Hematopoietic multipotent progenitor cell treated with erythropoietin and hydrocortisone succinate and interleukin-3 and kit ligand, for 6 days (in vitro differentiated cells): ENCODE measurements around the gene EGF.
"Not testable (repeated sequence)": the region's sequence is repeated elsewhere in the genome, so short reads cannot be mapped to it uniquely, and the experiment has no call there.

Experiments used
- DNase-seq: peaks from one replicate; pipeline ENCODE4 v3.0.0-alpha.2; 2015

The EGF gene

DNA sequence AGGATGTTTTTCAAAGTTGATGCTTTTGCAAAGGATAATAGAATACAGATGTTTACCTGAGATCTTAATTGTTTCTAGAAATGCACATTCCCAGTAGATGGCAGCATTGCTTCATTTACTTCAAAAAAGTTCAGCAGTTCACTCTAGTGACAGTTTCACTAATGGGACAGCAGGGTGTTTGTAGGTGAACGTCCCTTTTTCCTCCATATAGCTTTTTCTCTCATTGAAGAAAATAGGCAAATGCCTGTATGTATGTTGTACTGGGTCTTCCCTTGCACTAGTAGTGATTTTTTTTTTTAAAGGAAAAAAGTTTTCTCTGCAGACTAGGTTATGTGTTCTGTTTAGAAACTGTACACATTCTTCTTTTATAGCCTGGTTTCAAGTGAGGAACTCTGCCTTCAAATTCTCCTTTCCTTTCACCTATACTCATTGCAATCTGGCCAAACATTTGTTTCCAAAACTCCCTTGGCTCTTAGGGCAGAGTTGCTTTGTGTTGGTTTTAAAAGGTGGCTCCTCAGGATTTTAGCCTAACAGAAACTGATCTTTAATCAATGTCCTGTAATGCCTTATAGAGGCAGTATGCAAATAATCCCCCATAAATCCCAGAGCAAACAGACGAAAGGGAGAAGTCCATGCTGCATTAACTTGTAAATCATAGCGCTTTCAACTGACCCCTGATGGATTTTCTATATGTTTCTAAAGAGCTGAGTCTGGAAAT, 86.3 kb downstream of the EGF start:
- peak; percentile 88 for DNase-seq

DNA sequence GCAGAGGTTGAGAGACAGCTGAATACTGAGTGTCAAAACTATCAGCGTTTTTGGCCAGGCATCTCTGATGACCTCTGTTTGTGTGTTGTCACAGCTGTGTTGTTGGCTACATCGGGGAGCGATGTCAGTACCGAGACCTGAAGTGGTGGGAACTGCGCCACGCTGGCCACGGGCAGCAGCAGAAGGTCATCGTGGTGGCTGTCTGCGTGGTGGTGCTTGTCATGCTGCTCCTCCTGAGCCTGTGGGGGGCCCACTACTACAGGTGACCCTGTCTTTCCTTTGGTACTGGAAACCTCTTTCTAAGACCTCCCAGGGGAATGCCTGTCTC, 86.9 kb downstream of the EGF start:
- DNase-seq: no peak

DNA sequence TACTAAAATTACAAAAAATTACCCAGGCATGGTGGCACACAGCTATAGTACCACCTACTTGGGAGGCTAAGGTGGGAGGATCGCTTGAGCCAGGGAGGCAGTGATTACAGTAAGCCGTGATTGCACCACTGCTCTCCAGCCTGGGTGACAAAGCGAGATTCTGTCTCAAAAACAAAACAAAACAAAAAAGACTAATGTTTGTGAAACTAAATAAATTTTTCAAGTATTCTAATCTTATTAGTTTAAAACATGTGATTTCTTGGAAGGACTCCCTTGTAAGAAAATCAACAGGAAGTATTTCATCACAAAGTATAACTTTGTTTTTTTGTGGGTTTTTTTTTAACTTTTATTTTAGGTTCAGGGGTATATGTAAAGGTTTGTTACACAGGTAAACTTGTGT, 89.6 kb downstream of the EGF start:
- DNase-seq: no peak

DNA sequence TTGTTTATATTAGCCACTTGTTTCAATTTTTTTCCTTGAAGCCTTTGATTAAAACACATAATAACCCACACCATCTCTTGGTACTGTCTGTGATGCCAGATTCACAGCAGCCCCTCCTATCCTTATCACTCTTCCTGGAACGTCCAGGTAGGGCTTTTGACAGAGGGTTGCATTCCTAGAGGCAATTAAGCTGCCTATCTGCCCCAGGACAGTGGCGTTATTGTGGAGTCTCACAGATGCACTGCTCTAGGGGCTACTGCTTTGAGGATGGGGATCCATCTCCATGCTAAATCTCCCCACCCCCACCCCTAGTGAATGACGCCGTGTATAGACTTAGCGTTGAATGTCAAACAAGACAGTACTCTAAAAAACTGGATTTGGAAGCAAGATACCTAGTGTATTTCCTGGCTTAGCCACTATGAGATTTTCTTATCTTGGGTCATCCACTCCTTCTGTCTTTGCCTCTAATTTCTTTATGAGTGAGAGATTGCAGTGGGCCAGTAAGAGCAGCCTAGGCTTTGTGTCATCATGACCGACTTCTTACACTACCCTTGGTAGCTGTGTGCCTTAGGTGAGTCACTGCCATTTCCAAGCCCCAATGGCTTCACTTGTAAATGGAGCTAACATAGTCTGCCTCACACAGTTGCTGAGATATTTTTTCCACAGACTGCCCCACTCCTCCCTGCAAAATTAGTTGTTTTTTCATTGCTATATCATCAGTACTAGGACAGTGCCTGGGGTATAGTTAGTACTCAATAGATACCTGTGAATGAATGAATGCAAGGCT, 90.9 kb downstream of the EGF start:
- DNase-seq: peak; percentile 8

DNA sequence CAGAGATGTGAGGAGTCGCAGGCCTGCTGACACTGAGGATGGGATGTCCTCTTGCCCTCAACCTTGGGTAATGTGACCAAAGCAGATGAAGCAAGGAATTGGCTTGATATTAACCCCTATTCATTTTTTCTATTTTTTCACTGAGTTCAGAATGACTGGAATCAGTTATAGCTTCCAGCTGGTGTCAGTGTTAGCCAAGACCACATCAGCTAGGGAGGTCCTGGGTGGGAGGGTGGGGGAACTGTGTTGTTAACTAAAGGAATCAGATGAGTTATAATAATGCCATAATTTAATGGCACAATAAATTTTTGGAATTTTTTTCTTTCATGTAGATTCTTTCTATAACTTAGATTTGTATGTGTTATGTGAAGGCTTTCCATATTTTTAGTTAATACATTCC, 91.9 kb downstream of the EGF start:
- no peak for DNase-seq

DNA sequence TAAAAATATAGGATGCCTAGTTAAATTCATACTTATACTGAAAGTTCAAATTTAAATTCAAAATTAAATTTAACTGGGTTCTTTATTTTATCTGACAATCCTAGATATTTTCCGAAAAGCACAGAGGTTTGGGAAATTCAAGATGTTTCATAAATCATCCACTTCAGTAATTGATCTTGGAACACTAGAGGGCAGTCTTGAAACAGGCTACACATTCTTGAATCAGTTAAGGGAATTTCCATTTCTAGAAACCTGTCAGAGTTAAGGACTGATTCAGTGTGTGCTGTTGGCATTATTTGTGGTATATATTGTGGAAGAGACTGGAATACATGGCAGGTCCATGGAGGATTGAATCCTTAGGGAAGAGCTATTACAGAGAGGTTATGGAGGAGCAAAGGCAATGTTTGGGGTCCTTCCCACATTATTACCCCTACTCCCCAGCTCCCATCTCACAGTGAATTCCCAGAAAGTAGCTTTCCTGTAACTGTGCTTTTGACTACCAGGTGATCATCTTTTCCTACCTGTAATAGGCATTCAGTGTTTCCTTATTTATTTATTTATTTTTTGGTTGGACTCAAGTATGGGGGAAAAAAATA, 92.9 kb downstream of the EGF start:
- DNase-seq: peak; percentile 89

DNA sequence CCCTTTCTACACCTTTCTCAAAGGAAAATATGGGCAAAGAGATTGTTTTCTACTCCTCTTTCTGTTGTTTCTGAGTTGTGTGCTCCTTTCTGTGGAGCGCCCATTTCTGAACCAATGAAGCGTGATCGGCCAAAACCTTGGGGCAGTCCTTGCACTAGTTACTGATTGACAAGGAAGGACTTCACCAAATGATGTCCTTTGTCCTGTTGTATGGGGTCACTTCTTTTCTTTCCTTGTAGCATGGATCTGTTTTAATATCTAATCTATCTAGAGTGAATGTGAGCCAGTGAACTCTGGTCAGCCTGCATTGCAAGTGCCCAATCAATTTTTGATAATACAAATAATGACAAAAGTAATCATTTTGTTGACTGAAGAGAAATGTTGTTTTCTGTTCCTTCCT, 94.5 kb downstream of the EGF start:
- DNase-seq: no peak

DNA sequence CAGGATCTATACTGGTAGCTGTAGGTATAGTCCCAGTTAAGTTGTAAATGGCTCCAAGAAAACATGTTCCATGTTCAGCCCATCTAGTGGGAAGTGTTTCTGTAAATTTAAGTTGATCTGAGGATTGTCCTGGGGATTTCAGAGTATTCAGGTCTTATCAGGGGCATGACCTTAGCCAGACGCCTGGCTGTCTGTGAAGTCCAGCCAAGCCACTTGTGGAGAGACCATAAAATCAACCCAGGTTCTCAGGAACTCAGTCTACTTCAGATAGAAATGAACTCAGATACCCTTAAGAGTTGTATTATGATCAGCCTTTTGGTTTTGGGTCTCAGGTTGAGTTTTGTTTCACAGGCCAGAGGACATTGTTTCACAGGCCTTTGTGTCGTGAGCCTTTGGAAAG, 95.9 kb downstream of the EGF start:
- no peak for DNase-seq

DNA sequence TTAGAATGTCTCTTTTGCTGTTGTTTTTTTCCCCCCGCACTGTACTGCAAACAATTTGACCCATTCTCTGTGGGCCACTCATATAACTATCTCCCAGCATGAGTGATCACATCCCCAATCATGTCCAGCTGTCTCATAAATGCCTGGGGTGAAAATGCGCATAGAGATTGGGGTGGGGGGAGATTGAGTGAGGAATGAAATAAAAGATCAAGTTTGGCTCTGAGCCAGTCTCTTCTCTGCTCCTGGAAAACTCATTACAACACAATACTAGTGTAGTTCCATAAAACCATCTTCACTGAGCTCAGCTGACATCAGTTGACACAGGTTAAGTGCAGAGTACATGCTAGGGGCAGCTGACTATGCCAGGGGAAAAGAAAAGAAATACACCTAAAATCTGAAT, 96.9 kb downstream of the EGF start:
- DNase-seq: no peak

DNA sequence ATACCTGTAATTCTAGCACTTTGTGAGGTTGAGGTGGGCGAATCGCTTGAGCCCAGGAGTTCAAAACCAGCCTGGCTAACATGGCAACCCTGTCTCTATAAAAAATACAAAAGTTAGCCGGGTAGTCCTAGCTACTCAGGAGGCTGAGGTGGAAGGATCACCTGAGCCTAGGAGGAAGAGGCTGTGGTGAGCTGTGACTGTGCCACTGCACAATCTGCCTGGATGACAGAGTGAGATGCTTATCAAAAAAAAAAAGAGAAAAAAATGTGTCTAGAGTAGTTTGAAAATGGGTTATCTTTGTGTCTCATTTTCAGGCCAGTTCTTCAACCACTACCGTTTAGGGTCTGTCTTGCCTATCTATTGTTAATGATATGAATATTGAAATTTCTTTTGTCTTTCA, 98.1 kb downstream of the EGF start:
- no peak for DNase-seq

DNA sequence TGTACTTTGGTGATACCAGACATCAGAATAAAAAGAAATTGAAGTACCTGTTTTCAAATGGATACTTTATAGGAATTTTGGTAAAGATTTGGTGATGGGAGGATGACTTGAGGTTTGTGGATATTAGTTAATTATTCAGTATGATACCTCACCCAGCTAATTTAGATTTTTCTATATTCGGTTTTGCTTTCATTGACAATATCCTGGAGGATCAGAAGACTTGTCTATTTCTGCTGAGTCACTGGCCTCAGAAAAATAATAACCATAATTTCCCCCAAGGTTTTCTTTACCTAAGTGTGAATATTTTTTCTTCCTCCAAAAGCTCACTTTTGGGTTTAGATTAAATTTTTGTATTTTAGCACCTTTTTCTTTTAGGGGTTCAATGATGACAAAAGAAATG, 100.2 kb downstream of the EGF start:
- DNase-seq: no peak

DNA sequence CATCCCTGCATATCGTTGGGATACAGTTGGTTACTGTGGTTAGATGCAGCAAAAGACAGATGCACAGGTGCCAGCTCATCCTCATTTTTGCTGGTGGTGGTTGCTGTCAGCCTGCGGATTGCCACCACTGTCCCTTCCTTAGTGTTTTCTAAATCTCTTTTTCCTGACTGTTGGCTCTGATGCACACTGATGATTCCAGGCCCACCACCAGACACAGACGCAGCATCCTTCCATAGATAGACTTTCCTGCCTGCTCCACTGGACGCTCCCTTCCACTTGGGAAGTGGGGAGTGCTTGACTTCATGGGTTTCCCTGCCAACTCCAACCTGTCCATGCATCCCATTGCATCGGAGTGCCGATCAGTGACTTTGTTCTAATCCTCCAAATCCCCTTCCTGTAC, 101.5 kb downstream of the EGF start:
- no peak for DNase-seq

DNA sequence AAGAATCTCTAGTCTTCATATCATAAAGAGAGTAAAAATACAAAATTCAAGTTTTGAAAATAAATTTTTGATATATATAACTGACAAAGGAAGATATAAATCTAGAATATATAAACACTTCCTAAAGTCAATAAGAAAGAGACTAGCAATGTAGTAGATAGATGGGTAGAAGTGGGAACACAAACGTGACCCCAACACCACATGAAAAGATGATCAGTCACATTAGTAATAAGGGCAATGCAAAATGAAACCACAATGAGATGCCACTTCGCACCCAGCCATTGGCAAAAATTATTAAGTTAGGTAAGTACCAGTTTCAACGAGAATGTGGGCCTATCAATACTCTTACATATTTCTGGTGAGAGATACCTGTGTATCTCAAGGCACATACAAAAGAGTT, 106.5 kb downstream of the EGF start:
- DNase-seq: no peak

DNA sequence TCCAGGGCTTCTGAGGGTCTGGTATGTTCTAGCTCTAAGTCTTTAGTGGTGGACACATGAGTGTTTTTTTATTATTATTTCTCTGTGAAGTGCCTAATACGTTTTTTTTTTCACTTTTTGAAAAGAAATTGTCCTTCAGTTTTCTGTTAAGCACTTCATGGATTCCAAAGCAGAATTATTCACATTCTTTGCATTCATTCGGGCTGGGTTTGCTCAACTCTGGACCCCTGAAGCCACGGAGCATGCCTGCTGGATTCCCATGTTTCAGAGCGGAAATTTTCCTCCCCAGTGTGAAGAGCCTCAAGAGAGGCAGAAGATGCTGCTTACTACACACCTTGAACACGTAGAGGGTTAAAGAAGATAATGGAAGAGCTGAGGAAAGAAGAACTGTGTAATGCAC, 107.5 kb downstream of the EGF start:
- DNase-seq: no peak

DNA sequence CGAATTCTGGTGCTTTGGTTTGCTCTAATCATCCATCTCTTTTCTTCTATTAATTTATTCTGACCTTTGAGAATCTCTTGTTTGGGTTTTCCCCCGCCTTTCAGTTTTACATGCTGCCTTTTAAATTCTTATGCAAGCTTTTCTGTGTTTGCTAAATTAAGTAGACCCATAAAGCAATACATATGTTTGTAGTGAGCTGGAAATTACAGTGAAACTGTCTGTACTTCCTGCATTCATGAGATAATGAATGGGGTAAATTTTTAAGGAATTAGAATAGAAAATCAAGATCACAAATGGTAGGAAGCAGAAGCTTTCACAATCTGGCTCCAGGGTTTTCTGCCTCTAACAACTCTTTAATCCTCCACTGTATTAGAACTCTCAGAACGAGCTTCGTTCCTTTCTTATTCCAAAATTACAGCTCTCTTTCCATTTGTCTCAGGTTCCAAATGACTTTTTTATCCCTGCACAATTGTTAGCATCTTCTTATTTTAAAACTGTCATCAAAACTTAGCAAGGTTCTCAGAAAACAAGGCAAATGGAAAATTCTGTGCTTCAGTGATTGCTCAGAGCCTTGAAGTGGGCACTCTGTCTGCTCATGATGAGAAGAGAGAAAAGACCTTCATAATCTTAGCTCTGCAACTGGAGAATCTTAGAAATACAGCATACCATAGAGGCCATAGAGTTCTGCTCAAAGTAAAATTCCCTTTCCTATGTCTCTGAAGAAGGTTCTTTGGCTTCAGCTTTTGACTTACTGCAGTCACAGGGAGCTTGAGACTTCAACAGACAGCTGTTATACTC, 108.2 kb downstream of the EGF start:
- DNase-seq: no peak

DNA sequence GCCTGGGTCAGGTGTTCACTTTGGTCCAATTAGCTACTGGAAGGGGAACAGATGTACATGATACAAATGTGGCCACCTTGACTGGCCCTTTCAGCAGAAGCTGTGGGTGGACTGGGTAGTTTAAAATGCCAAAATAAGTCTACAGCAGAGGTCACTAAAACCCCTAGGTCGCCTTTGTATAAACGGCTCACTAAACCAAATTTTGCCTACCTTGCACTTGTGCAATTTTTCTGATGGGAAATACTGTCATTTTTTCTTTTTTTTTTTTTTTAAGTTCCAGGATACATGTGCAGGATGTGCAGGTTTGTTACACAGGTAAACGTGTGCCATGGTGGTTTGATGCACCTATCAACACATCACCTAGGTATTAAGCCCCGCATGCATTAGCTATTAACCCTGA, 109.8 kb downstream of the EGF start:
- DNase-seq: no peak

DNA sequence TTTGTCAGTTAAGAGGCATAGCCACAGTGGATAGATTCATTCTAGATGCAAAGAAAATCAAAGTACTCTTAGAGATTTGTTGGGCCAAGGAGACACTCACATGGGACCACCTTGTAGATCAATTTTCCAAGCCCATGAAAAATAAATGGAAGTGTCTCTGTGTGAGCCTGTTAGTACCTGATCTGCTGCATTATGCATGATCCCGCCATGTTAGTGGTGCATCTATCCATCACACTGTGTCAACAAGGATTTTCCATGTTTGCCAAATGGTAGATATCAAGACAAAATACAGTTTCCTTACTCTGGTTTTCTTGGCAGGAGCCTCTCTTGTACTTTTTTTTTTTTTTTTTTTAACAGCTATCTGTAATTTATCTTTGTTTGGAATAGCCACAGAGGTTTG, 112.4 kb downstream of the EGF start:
- DNase-seq: no peak

DNA sequence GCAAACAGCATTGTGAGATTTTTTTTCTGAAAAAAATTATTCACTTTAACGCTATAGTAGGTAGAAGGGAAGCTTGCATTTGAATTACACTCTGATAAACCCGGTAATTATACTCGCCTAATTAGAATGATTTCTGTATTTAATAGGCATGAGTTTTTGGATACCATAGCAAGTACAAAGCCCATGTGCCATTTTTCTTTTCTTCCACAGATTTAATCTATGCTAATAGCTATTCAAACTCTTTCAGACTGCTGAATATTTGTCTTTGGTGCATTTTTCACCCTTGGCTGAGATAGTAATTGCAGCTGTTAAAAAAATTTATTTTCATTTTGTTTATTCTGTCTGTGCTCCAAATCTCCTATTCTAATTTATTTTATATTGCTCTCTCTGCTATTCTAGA, 113.0 kb downstream of the EGF start:
- no peak for DNase-seq

DNA sequence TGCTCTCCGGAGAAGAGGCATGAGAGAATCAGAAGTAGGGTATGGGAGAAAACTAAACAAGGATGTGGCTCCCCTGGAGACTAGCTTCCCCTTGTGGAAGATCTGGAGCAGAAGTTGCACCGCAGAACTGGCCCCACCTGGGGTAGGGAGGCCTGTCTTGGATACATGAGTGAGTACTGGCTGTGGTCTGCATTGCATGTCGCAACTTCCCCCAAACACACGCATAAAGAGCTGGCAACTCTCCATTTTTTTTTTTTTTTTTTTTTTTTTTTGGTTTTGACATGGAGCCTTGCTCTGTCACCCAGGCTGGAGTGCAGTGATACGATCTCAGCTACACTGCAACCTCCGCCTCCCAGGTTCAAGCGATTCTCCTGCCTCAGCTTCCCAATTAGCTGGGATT, 119.9 kb downstream of the EGF start:
- peak; percentile 66 for DNase-seq

DNA sequence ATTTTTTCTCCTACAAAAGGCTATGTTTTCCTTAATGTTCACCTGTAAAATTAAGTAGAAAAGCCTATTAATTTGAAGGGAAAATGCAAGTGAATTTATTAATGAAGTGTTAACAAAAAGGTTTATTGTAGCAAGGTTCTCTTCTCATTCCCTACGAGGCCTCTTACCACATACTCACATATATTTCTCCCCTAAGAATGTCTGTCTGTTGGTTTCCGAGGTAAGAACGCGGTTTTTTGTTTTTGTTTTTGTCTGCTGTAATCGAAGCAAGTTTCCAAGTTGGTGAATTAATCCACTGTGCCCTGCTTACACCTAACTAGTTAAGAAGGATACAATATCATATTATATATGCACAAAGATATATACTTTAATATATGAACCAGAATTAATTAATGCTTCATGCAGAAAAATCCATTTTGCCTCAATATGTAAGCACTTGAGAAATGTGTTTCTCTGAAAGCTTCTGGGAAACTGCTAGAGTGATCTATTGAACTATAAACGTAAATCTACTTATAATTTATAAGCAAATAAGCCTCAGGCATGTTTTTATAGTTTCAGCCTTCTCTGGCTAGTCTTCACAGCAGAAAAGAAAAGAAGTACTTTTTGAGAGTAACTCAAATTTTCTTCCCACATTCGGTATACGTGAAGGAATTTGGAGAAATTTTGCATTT, 120.8 kb downstream of the EGF start:
- DNase-seq: peak; percentile 21

DNA sequence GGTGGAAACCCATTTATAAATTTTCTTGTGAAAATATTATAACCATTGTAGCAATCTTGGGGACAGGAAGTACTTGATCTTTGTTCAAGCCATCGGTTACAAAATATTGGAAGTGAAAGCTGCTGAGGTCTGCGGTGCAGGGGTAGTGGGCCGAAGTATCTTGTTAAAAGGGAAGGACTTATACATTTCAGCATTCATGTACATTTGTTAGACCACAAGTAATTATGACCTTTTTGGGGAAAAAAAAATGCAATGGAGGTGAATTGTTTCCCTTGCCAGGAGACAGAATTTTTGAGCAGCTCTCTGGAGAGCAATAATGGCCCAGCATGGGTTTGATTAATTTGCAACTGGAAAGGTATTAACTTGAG, 121.3 kb downstream of the EGF start:
- DNase-seq: peak; percentile 64

DNA sequence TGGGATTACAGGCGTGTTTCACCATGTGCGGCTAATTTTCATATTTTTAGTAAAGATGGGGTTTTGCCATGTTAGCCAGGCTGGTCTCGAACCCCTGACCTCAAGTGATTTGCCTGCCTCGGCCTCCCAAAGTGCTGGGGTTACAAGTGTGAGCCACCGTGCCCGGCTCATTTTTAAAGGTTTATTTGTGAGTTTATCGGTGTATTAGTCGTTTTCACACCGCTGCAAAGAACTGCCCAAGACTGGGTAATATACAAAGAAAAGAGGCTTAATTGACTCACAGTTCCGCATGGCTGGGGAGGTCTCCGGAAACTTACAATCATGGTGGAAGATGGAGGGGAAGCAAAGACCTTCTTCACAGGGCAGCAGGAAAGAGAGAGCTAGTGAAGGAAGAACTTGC, 126.5 kb downstream of the EGF start:
- not testable (repeated sequence) for DNase-seq

DNA sequence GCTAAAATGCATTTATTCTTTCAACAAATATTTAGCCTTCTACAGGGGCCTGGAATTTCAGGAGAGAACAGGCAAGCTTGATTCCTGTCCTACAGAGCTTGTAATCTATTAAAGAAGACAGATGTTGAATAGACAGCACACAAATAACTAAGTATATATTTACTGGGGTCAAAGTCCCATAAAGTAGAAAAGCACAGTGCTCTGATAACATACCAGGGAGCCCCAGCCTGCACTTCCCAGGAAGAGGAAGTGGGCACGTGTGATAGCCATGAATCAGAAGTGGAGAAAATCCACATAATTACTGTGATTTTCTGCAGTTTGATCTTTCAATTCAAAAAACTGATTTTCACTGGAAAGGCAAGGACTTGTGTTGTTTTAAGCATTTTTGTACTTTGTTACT, 129.1 kb downstream of the EGF start:
- DNase-seq: no peak
